NCI-H510A treated with DMSO at 0.1 percent for 48 hours (cell line): ENCODE measurements around the gene ANKRD12.
A peak's percentile ranks its signal among the peaks of the same experiment; 100 is the strongest.
"Not testable (repeated sequence)": the region's sequence is repeated elsewhere in the genome, so short reads cannot be mapped to it uniquely, and the experiment has no call there.

ENCODE experiments used
- DNase-seq: peaks from one replicate; lab custom pipeline; 2025; lab: John Stamatoyannopoulos, UW

Gene ANKRD12

DNA sequence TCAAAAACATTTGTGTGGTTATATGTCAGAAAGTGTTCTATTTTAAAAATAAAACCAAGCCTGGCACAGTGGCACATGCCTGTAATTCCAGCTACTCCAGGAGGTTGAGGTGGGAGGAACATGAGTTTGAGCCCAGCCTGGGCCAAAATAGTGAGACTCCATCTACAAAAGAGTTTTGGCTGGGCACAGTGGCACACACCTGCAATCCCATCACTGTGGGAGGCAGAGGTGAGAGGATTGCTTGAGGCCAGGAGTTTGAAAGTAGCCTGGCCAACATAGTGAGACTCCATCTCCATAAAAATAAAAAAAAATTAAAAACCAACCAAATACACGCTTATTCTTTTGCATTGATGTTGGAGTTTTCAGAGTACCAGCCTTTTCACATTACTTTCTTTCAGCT lies 9.6 kb downstream of the ANKRD12 start:
- no peak for DNase-seq

DNA sequence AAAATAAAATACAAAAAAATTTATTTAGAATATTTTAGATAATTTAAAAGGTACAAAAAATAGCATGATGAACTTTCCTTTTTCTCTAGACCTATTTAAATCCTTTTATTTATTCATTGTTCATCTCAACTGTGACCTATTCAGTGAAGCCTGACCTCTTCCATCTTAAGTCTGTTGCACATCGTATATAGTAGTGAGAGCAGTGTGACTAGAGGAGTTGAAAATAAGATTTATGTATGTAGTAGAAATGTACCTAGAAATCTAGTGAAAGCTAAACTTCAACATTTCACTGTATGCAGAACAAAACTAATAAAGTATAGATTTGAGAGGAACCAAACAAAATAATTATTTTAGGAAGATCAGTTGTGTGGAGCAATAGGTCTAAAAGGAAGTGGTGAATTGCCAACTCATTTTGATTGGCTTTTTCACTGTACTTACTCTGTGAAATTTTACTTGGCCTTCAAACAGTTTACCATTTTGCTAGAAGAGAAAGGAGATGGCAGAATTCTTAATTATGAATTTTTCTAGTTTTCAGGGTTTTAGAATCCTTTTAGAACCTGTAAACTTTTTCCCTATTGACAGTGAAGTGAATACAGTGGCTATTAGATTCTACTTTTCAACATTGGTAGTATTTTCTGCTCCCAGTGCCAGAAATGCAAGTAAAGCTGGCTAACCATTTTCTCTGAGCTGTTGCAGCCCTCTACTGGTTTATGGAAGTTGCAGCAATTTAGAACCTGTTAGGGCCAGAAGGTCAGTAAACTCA lies 11.0 kb downstream of the ANKRD12 start:
- peak; percentile 76 for DNase-seq

DNA sequence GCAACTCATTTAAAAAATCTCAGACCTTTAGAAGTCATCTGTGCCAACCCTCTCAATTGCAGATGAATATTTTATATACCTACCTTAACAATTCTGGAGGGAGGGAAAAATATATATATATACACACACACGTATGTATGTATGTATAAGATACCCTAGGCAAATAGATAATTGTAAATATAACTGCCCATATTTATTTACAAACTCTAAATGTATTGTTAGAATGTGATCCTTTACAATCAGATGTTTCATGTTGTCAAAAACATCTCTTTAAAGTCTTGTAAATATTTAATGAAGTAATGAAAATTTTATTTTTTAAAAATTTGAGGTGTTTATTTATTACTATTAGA lies 11.6 kb downstream of the ANKRD12 start:
- DNase-seq = no peak

DNA sequence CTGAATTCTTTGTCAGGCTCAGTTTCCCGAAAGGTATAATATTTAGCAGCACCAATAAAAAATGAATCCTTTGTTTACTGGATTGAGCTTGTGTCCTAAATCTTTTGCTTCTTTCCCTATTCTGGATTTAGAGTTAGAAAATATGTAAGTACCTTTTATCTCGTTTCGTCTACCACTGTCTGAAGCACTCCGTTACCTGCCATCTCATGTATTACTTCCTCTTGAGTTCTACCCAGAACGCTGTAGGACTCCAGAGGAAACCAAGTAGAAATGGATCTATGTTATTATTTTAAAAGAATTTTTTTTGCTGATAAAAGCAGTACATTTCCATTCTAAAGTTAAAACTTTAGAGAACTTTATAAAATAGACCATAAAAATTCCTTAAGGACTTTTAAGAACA lies 13.5 kb downstream of the ANKRD12 start:
- DNase-seq = no peak

DNA sequence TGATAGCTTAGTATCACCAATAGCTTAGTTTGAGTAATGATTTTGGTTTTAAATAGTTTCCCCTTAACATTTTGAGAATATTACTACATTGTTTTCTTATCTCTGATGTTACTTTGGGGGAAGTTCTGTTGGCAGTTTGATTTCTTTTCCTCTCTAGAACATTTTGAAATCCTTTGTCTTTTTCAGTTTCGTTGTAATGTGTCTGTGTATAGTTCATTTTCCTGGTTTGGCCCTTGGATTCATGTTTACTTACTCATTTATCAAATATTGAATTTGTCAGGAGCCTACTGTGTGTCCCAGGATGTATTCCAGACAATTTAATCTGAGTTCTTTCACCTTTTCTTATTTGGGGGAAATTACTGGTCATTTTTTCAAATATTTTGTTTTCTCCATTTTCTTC lies 16.7 kb downstream of the ANKRD12 start:
- no peak for DNase-seq

DNA sequence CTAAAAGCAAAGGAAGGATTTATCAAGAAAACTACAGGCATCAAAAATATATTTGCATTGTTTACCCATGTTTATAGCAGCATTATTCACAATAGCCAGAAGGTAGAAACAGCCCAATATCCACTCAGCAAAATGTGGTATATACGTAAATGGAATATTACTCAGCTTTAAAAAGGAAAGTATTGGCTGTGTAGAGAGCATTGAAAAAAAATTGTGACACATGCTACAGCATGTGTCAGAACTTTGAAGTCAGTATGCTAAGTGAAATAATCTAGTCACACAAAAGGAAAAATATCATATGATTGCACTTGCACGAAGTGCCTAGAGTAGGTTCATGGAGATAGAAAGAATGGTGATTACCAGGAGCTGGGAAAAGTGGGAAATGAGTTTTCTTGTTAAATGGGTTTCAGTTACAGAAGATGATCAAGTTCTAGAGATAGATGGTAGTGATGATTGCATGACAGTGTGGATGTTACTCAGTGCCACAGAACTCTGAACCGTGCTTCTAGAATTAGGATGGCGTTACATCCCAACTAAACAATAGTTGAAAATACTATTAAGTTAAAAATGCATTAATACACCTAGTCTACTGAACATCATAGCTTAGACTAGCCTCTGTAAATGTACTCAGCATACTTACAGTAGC lies 20.1 kb downstream of the ANKRD12 start:
- no peak for DNase-seq

DNA sequence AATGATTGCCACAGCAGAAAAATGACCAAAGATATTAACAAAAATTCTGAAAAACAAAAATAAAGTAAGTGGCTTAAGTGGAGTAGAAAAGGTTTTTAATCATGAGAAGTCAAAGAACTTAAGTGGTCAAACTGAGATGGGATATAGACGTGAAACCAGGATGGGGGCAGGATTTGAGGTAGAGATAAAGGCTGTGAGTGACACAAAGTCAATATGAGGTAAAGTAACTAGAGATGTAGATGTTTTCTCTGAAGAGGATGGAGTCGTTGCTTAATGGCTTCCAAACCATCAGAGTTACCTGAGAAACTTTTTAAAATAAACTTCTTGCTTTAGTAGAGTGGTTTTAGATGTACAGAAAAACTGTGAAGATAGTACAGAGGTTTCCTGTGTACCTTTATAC lies 21.2 kb downstream of the ANKRD12 start:
- no peak for DNase-seq

DNA sequence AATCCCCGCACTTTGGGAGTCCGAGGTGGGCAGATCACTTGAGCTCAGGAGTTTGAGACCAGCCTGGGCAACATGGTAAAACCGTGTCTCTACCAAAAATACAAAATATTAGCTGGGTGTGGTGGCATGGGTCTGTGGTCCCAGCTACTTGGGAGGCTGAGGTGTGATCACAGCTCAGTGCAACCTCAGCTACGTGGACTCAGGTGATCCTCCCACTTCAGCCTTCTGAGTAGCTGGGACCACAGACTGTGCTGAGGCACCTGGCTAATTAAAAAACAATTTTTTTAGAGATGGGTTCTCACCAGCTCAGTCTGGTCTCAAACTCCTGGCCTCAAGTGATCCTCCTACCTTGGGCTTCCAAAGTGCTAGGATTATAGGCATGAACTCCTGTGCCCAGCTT lies 23.4 kb downstream of the ANKRD12 start:
- DNase-seq = no peak

DNA sequence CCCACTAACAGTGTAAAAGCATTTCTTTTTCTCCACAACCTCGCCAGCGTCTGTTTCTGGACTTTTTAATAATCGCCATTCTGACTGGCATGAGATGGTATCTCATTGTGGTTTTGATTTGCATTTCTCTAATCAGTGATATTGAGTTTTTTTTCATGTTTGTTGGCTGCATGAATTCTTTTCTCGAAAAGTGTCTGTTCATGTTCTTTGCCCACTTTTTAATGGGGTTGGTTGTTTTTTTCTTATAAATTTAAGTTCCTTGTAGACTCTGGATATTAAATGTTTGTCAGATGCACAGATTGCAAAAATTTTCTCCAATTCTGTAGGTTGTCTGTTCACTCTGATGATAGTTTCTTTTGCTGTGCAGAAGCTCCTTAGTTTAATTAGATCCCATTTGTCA lies 26.1 kb downstream of the ANKRD12 start:
- DNase-seq = not testable (repeated sequence)

DNA sequence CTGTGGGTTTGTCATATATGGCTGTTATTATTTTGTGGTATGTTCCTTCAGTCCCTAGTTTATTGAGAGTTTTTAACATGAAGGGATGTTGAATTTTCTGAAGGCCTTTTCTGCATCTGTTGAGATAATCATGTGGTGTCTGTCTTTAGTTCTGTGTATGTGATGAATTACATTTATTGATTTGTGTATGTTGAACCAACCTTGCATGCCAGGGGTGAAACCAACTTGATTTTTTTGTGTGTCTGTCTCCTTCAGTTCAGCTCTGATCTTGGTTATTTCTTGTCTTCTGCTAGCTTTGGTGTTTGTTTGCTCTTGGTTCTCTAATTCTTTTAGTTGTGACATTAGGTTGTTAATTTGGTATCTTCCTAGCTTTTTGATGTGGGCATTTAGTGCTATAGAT lies 27.6 kb downstream of the ANKRD12 start:
- not testable (repeated sequence) for DNase-seq

DNA sequence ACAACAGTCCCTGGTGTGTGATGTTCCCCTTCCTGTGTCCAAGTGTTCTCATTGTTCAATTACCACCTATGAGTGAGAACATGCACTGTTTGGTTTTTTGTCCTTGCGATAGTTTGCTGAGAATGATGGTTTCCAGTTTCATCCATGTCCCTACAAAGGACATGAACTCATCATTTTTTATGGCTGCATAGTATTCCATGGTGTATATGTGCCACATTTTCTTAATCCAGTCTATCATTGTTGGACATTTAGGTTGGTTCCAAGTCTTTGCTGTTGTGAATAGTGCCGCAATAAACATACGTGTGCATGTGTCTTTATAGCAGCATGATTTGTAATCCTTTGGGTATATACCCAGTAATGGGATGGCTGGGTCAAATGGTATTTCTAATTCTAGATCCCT lies 29.3 kb downstream of the ANKRD12 start:
- DNase-seq = not testable (repeated sequence)

DNA sequence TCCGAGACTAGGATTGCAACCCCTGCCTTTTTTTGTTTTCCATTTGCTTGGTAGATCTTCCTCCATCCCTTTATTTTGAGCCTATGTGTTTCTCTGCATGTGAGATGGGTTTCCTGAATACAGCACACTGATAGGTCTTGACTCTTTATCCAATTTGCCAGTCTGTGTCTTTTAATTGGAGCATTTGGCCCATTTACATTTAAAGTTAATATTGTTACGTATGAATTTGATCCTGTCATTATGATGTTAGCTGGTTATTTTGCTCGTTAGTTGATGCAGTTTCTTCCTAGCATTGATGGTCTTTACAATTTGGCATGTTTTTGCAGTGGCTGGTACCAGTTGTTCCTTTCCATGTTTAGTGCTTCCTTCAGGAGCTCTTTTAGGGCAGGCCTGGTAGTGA lies 32.9 kb downstream of the ANKRD12 start:
- DNase-seq = not testable (repeated sequence)

DNA sequence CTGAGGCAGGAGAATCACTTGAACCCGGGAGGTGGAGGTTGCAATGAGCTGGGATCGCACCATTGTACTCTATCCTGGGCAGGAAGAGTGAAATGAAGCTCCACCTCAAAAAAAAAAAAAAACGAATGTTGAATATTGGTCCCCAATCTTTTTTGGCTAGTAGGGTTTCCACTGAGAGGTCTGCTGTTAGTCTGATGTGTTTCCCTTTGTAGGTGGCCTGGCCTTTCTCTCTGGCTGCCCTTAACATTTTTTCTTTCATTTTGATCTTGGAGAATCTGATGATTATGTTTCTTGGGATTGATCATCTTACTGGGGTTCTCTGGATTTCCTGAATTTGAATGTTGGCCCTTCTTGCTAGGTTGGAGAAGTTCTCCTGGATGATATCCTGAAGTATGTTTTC lies 35.3 kb downstream of the ANKRD12 start:
- DNase-seq = not testable (repeated sequence)

DNA sequence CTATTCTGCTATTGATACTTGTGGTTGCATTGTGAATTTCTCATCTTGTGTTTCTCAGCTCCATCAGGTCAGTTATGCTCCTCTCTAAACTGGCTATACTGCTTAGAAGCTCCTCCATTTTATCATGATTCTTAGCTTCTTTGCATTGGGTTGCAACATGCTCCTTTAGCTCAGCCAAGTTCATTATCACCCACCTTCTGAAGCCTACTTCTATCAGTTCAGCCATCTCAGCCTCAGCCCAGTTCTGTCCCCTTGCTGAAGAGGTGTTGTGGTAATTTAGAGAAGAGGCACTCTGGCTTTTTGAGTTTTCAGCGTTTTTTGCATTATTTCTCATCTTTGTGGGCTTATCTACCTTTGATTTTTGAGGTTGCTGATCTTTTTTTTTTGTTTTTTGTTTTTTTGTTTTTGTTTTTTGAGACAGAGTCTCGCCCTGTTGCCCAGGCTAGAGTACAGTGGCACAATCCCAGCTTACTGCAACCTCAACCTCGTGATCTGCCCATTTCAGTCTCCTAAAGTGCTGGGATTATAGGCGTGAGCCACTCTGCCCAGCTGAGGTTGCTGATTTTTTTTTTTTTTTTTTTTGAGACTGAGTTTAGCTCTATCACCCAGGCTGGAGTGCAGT lies 36.0 kb downstream of the ANKRD12 start:
- no peak for DNase-seq

DNA sequence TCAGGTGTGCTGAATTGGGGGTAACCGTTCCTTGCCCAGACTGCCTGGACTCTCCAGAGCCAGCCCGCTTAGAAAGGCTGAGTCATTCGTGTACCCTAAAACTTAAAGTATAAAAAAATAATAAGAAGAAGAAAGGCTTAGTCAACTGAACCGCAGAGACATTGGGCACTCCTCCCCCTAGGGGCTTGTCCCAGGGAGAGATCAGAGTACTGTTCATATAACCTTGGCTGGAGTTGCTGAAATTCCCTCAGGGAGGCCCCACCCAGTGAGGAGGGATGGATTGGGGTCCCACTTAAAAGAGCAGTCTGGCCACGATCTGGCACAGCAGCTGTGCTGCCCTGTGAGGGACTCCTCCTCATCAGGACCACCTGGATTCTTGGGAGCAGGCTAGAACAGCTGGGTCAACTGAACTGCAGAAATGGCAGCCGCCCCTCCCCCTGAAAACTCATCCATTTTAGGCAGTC lies 37.2 kb downstream of the ANKRD12 start:
- DNase-seq = no peak

DNA sequence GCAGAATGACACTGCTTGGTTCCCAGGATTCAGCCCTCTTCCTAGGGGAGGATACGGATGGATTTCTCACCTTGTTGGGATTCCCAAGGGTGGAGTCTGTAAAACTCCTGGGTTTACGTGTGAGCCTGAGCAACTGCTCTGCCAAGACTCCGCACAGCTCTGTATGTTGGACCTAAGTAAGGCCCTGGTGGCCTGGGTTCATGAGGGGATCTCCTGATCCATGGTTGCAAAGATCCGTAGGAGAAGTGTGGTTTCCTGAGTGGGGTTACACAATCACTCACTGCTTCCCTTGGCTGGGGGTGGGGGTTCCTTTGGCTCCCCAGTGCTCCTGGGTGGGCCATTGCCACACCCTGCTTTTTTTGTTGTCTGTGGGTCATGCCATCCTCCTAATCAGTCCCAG lies 37.7 kb downstream of the ANKRD12 start:
- no peak for DNase-seq

DNA sequence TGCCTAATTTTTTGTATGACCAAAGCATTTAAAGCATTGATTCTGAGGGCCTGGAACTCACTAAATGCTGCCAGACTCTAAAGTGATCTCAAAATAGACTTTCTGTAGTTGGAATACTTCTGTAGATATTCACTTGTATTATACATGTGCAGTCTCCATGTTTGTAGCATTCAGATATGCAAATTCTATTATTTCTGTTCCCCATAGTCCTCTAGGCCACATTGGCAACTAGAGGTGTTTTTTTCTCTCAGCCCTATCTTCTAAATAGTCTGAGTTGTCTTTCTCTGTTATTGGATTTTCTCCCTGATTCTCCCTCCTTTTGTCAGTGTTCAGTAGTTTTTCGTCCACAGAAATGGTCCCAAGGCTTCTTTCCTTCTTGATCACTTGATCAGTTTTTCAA lies 38.5 kb downstream of the ANKRD12 start:
- DNase-seq = no peak

DNA sequence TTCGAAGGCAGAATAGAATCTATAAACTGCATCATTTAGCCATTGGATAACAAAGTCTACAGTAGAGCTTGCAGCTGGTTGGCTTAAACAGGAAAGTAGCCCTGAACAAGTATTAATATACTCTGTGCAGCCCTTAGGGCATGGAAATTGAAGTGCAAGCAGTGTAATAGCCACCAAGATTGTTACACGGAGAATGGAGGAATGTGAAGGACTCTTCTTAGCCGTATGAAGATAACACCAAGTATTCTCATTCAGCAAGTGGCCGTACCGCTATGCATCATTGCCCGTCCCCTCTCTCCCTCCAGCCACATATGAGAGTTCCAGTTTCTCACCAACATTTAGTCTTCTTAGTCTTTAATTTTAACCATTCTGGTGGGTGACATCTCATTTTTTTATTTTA lies 40.5 kb downstream of the ANKRD12 start:
- DNase-seq = no peak

DNA sequence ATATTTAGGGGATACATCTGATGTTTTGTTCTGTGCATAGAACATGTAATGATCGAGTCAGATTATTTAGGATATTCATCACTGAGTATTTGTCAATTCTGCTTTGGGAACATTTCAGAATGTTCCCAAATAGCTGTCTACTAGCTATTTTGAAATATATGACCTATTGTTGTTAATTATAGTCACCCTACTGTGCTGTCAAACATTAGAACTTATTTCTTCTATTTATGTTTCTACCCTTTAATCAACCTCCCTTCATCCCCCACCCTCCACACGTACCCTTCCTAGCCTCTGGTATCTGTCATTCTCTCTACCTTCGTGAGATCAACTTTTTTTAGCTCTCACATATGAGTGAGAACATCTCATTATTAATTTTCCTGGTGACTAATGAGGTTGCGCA lies 40.9 kb downstream of the ANKRD12 start:
- no peak for DNase-seq

DNA sequence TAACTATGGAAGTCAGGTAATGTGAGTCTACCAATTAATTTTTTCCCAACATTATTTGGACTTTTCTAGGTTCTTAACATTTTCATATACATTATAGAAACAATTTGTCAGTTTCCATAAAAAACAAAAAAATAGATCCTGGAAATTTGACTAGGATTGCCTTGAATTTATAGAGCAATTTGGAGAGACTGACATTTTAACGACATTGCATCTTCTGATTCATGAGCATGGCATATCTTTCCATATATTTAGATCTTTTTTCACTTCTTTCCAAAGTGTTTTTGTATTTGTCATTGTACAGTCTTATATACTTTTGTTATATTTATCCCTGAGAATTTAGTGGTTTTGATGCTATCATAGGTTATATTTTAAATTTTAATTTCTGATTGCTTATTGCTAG lies 42.0 kb downstream of the ANKRD12 start:
- no peak for DNase-seq

DNA sequence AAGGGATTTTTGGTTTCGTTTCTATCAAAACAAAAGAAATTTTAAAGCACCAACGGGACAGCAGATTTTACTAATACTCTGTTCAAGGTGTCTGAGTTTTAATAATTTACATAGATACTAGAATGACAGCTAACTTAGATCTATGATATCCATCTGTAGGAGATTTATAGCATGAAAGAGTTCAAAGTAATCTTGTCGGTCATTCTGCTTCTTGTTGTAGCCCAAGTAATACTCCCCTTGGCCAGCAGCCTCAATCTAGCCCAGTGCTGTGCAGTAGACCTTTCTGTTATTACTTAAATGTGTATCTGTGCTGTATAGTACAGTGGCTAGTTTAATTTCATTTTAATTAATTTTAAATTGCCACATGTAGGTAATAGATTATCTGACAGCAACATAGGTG lies 44.7 kb downstream of the ANKRD12 start:
- DNase-seq = no peak

DNA sequence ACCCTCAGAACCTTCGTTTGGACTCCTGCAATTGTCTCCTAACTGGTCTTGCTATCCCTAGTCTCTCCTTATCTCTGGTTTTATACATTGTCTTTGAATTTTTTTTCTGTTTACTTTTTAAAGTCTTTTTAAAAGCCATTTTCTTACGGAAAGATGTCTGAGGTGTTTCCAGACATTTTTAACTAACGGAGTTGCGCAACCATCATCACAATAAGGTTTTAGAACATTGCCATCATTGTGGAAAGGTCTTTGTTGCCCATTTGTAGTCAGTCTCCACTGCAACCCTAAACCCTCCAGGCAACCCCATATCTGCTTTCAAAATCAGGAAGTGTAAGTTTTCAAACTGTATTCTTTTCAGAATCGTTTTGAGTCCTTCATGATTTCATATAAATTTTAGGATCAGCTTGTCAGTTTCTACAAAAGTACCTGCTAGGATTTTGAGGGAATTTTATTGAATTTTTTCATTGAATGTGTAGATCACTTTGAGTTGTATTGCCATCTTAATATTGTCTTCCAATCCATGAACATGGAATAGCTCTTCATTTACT lies 46.3 kb downstream of the ANKRD12 start:
- no peak for DNase-seq

DNA sequence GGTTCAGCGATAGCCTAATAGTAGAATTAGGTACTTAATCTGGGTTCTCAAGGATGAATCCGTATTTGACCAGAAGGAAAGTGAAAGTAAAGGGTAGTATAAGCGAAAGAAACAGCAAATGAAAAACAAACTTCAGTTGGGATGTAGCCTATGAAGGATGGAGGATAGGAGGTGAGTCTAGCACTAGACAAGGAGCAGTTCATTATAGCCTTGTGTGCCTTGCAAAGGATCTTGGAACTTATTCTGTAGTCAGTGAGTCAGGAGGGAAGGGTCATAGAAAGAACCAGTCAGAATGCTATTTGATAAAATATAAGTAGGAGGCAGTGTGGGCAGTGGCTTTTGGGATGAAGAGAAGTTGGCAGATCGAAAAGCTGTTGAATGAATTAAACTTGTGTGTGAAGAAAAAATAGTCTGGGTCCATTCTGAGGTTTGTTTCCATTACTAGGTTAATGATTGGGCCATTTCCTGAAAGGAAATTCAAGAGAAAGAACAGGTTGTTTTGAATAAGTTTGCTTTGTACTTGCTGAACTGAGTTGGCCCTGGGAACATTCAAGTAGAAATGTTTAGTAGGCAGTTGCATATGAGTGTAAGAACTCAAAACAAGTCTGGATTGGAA lies 48.5 kb downstream of the ANKRD12 start:
- no peak for DNase-seq
